Measurements from ENCODE around the gene TTC7B.

The TTC7B gene

DNA sequence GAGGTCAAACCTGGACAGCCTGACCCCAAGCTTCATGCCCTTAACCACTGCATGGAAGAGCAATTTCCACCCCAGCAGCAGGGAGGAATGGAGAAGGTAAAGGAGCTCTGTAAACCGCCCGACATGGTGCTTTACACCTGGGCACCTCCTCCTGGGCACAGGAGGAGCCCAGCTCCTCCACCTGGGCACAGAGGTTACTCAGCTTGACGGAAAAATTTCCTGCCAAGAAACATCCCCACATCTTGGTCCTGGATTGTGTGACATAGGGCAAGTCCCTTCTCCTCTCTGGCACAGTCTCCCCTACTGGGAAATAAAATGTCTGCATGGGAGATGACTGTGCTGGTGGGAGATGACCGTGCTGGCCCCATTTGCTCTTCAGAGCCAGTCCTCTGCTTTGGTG lies 40.8 kb downstream of the TTC7B start:
- DNase-seq (ENCODE audit: low read depth): no peak

DNA sequence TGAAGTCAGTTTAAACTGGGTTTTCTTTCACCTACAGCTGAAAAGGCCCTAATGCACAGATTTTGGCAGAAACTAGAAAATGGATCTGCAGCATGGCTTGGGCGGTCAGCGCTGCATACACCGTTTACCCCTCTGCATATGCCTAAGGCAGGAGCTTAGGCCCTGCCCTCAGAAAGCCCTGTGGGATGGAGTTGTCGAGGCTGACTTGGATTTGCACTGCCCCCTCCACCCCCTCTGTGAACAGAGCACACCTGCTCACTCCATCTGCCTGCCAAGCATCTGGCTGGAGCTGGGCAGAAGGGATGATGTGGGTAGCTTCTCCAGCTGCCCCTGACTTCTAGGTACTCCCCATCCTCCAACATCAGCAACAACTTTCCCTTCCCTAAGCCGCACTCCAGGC lies 41.9 kb downstream of the TTC7B start:
- DNase-seq (ENCODE audit: low read depth): no peak

DNA sequence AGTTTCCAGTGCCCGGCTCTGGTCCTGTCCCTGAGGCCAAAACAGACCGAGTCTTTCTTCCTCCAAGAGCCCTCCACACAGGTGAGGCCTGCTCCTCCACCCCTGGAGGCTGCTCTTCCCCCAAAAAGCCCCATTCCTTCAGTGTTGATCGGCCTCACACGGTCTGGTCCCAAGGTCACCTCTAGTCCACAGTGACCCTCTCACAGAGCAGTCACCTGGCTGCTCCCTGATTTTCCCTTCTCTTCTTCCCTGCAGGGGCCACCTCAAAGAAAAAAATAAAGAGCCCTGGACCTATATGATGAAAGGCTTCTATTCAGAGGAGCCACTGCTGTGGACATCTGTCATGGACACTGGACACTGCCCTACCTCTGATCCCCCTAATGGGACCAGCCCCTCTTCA lies 42.5 kb downstream of the TTC7B start:
- DNase-seq (ENCODE audit: low read depth): no peak

DNA sequence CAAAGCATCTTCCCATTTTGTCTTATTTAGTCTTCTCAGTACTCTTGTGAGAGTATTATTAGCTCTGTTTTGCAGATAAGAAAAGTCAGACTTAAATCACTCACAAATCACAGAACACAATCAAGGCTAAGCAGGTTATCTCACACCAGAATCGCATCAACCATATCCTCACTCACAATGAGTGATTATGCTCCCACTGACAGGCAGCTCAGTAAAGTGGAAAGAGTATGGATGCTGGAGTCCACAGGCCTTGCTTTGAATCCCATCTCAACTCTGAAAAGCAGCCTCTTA lies 43.1 kb downstream of the TTC7B start:
- no peak for DNase-seq (ENCODE audit: low read depth)

DNA sequence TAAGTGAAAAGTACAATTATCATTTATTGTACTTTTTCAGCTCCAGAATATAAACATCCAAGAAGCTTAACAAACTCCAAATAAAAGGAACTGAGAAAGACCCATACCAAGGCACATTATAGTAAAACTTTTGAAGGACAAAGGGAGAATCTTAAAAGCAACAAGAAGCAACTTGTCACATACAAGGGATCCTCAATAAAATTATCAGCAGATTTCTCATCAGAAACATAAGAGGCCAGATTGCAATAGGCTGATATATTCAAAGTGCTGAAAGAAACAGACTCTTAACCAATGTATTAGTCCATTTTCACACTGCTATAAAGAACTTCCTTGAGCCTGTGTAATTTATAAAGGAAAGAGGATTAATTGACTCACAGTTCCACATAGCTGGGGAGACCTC lies 48.3 kb downstream of the TTC7B start:
- no peak for DNase-seq (ENCODE audit: low read depth)

DNA sequence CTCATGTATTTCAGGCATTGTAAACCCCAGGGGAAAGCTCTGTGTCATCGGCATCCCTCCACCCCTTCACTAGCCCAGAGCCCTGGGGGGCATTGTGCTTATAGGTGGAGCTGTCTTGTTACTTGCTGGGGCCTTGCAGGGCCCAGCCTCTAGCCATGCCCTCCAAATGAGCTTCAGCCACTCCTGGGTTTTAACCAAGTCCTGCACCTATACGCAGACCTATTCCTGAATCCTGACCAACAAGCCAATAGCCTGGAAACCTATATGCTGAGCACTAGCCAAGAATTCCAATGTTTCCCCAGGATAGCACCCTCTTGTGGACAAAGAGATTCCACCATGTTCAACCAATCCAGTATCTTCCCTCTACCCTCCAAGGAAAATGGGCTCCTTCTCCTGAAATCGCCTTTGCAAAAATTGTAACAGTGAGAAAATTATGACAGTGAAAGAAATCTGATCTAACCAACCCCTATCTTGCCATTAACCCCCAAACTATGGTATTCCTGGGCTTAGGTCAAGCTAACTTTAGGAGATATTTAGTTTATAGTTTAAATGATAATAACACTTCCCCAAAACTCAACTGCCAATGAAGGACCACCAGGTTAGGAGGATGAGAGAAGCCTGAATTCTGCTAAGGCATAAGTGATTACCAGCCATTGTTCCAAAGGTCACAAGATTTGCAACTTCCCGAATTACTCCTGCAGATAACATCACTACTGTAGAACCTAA lies 55.5 kb downstream of the TTC7B start:
- no peak for DNase-seq (ENCODE audit: low read depth)

DNA sequence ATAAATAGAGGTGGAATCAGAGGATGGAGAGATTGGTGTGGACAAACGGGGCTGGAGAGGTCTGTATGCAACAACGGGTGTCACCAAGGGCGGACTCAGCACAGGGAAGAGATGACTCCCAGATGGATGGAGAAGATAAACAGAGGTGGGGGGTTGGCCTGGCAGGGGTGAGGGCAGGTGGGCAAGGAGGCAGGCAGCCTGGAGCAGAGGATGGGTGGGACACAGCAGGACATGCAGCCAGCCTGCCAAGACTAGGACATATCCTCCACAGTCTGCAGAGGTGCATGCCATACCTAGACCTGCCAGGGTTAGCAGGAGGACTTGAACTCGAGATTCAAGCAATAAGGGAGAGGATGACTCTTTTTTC lies 56.2 kb downstream of the TTC7B start:
- DNase-seq (ENCODE audit: low read depth): no peak

DNA sequence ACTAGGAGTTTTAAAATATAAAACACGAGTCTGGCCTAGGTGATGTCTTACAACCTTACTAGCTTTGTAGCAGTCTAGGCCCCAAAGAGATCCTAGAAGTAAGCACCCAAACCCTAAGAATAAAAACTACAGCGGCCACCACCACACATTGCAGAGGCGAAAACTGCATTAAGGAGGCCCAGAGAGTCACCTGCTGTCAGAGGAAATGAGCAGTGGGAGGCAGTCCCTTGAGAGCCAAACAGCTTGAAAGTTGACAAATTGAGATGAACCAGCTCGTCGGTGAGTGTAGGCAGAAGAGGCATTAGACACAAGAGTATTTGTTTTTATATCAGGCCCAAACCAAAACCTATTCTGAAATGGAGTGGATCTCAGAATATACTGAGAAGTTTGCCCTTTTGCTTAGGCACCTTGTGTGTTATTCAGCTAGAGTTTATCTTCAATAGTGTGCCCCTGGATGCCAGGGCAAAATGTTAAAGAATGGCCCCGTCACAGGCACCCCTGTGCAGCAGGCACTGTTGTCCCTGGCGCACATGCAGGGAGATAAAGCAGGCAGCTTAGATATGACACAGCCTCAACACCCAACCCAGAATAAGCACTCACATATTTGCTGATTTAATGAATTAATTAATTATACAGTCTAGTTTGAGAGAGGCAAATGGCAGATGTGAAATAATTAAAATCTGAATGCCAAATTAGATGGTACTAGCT lies 56.7 kb downstream of the TTC7B start:
- DNase-seq (ENCODE audit: low read depth): no peak

DNA sequence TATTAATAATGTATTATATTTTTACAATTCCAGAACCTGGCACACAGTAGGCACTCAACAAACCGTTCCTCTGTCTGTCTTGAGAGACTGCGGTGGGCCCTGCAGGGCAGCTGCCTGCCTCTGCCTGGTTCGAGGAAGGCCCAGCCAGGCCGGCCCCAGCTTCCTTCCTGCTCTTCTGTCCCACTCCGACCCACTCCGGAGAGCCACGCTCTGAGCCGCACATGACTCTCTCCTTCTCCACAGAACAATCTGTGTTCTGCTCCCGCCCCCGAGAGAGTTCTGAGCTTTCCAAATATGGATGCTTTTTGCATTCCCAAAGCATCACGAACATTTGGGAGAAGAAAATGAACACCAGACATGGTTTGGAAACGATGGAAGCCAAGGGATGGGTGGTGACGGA lies 57.3 kb downstream of the TTC7B start:
- DNase-seq (ENCODE audit: low read depth): no peak

DNA sequence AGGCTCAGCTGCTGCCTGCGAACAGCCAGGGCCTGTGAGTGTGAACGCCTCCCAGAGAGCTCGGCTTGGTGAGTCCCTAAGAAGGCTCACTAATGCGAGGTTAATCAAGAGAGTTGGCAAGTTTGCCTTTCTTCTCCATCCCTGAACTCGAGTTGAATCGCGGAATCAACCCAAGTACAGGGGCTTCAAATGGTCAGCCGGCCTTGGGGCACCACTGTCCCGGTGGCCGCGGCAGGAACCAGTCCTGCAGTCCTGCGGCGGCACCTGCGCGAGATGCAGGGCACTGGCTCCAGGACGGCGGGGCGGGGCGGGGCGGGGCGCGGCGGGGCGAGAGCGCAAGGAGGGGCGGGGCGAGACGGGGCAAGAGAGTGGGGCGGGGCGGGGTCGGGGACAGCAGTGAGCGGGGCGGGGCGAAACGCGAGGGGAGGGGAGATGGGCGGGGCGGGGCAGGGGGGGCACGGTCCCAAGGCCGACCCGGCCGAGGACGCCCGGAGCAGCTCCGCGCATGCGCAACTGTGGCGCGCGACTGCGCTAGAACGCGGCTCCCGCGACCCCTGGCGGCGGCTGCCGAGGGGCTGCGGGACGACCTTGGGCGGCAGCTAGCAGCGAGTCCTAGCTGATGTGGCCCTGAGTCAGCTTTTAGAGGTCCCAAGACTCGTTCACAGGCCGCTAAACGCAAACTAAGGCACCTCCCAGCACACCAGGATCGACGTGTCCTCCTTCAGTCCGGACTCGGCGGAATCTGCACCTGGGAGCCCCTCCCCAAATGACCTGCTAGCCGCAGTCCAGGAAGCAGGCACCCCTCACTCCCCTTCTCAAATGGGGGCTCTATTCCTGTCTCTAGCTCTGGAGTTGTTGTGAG lies 58.0 kb downstream of the TTC7B start:
- peak; percentile 88 for DNase-seq (ENCODE audit: low read depth)

DNA sequence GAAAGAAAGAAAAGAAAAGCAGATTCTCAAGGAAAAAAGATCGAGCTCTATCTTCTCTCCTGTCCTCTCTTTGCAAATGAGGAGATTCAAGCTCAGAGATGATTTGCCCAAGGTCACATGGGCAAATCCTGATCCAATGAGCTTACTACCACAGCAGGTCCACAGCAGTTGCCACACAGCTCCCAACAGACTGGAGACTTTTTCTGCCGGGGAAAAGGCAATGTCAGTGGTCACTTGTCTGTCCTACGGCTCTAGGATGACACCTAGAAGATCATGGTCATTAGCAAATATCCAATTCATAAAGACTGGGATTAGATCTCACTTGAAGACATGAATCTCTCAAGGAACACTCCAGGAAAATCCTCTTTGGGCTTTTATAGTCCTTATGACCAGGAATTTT lies 58.8 kb downstream of the TTC7B start:
- DNase-seq (ENCODE audit: low read depth): no peak

DNA sequence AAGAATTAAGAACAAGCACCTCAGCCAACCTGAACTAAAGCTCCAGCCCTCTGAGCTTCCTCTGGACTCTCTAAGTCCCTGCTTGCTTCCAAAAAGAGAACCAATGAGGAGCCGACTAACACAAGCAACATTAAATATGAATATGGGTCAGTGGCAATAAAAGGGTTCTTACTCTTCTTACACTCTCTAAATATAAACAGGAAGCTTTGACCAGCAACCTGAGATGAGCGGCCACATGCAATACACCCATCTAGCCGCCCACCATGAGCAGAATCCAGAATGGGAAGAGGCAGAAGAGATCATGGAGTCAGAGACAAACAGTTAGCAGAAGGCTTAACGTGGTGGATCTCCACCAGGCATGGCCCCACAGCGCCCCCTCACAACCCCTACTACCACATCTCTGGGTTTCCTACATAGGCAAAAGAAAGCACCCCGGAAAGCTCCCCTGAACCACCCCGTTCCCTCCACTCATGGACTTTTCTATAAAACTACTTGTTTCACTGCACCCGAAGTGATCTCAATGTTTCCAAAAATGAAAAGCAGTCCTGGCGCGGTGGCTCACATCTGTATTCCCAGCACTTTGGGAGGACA lies 59.4 kb downstream of the TTC7B start:
- DNase-seq (ENCODE audit: low read depth): no peak

DNA sequence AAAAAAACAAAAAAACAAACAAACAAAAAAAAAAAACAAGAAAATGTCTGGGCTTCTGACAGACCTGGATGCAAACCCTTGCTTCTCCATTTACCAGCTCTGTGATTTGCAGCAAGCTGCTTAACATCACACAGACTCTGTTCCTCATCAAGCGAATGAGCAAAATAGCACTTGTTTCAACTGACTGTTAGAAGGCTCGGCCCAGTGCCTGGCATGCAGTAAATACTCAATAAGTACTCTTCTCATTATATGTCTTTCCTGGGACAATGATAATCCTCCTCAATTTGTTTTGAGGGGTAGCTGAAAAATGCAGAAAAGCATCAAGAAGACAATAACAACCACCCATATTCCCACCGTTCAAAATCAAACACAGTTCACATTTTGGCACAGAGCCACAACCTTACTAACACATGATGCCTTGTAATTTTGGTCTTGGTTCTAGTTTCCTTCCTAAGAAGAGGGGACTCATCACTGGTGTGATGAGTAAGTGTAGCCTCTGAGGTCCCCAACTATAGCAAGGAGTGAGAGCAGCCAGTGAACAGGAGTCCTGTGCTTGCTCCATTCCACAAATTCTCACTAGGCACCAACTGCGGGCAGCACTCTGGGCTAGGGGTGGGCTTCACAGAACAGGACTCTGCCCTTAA lies 60.4 kb downstream of the TTC7B start:
- no peak for DNase-seq (ENCODE audit: low read depth)

DNA sequence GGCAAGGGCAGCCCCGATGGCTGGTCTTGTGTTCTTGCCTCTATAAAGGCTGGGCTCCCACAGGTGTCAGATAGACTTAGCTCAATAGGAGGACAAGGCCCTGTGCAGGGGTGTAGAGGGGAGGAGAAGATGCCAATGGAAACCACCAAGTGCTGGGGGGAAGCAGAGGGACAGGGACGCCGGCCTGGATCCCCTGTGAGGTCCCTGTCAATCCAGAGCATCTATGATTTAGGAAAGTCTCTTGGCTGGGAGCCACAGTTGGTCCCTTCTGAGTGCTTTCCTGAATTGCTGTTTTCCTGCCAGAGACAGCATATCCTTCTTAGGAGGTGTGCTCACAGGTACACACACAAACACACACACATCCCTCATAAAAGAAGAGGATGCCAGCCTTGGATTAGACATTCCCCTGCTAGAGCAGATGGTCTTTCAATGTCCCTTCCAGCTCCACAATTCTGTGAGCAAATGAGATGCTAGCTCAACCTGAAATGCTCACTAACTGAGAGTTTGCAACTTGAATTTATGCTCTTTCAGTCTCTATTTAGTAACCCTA lies 62.7 kb downstream of the TTC7B start:
- DNase-seq (ENCODE audit: low read depth): no peak

DNA sequence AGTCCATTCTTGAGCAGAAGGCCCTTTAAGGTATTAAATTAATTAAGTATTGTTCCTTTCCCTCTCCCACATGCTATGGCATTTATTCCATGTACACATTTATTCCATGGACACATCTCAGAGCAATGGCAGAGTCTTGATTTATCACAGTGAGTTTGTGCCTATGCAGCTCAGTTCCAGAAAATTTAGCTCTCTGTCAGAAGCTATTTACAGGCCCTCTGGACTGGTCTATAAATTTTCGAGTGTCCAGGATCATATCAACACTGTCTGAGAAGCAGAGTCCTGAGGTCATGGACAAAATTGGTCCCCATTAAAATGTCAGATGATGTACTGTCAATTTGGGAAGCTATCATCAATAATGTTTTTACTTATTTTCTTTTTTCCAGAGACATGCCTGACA lies 65.5 kb downstream of the TTC7B start:
- DNase-seq (ENCODE audit: low read depth): no peak

DNA sequence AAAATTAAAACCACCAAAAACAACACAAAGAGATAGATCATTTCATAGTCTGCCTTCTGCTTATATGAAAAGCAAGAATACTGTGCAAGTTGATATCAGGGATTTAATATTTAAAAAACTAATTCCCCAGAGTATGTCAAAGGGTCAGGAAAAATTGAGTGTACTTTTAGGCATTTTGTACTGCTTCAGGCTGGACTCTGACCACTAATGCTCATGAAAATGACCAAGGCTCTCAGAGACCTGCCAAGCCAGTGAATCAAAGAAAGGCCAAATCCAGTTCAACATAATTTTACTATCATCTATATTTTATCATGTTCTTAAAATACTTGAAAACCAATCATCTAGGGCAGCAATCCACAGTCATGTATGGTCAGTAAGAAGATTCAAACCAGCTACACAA lies 66.0 kb downstream of the TTC7B start:
- no peak for DNase-seq (ENCODE audit: low read depth)

DNA sequence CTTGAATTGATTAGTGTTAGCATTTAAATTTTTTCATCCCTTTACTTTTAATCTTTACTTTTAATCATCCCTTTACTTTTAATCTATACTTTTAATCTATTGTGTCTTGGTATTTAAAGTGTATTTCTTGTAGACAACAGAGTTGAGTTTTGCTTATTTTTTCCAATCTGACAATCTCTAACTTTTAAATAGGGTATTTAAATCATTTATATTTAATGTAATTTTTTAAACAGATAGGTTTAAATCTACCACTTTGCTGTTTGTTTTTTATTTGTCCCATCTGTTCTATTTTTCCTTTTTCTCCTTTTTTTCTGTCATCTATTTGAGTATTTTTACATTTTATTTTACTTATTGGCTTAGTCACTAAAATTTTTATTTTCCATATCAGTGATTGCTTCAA lies 68.3 kb downstream of the TTC7B start:
- DNase-seq (ENCODE audit: low read depth): no peak

DNA sequence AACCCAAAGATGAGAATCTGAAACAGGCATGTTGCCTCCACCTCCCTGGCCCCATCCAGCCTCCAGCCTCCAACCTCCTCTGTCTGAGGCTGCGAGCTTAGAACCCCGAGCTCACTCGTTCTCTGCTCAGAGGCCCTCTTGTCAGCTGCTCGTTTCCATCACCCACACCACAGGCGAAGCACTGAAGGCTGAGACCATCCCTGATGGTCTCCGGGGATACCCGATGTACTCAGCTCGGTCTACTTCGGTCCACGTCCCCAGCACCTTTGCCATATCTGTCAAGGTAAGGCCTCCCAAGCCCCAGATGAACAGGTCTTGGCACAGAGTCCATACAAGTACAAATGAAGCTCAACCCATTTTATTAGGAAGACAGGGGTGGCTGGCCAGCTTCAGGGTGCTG lies 72.4 kb downstream of the TTC7B start:
- no peak for DNase-seq (ENCODE audit: low read depth)

DNA sequence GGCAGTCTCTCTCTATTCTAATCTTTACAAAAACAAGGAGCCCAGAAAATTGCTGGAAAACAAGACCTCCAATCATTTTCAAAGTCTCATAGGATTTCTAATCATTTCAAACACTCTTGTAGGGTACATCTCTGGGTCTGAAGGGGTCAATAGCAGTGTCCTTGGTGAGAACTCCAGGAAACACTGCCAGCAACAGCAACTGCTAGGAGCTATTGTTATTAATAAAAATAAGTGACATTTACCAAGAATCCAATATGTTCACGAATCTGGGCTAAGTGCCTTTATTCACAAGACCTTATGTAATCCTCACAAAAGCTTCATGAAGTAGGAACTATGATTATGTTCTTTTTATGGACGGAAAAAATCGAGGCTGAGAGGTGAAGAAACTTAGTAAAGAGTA lies 72.8 kb downstream of the TTC7B start:
- no peak for DNase-seq (ENCODE audit: low read depth)

DNA sequence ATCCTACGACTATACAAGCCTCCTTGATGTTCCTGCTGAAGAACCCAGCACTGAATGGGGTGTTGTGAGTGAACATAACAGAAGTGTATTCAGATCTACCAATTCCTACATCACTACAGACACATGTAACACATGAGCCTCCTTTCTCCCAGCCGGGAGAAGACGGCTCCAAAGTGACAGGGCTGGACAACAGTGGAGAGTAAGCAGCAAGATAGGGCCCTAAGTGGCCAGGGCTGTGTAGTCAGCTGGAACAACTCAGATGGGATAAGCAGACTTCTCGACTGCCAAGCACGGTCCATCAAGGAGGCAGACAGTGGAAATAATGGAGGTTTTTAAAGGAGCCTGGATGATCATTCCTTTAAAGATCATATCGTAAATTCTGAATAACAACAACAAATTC lies 73.5 kb downstream of the TTC7B start:
- no peak for DNase-seq (ENCODE audit: low read depth)

DNA sequence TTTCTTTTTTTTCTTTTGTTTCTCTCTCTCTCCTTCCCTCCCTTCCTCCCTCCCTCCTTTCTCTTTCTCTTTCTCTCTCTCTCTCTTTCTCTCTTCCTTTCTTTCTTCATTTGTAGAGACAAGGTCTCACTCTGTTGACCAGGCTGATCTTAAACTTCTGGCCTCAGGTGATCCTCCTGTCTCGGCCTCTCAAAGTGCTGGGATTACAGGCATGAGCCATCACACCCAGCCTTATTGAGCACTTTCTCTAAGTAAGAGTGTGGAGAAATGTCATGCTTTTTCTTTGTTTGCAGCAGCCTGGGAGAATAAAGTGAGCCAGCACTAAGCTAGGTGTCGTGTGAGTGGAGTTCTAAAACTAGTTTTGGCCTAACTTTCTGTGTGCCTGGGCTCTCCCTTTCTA lies 74.0 kb downstream of the TTC7B start:
- no peak for DNase-seq (ENCODE audit: low read depth)

DNA sequence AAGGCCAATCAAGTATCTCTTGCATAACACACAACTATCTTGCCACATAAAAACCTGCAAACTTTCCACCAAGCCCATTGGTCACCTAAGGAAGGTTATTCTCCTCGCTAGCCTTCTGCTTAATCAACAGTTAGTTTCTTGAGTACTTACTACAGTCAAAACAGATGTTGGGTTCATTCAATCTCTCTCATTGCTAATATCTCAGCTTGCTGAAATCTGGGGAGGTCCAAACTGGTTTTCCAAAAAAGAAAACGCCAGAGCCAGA lies 74.6 kb downstream of the TTC7B start:
- DNase-seq (ENCODE audit: low read depth): no peak

Data from stimulated activated CD8-positive, alpha-beta memory T cell treated with anti-CD3 and anti-CD28 coated beads, Interleukin-7, amount 100 ng/mL, for 24 hours (primary cell).